ENCODE measurements around the gene ASPG.

The ASPG gene

GRCh38 chr14:104103446-104104075, 18.1 kb downstream of the ASPG start:
- TF ChIP-seq TAF1 (IDR thresholded peaks at IDR 0.05; ENCODE audit: borderline replicate concordance, insufficient read depth, low read length) (no peak), REST (IDR thresholded peaks at IDR 0.05; ENCODE audit: insufficient read depth in 1 of 2, low read depth in 2 of 2, low read length in 2 of 2) (no peak), SIN3A (IDR thresholded peaks at IDR 0.05; ENCODE audit: borderline replicate concordance, insufficient read depth, low read length) (no peak), FOXP2 (optimal IDR thresholded peaks at IDR 0.05; ENCODE audit: borderline replicate concordance, extremely low read depth, extremely low read length, insufficient read depth) (no peak), POLR2AphosphoS5 (IDR thresholded peaks at IDR 0.05; ENCODE audit: low read depth, low read length) (no peak)

GRCh38 chr14:104104076-104104901, 18.8 kb downstream of the ASPG start:
- TF ChIP-seq TAF1 (IDR thresholded peaks at IDR 0.05; ENCODE audit: borderline replicate concordance, insufficient read depth, low read length) (no peak), REST (IDR thresholded peaks at IDR 0.05; ENCODE audit: insufficient read depth in 1 of 2, low read depth in 2 of 2, low read length in 2 of 2) (no peak), FOXP2 (optimal IDR thresholded peaks at IDR 0.05; ENCODE audit: borderline replicate concordance, extremely low read depth, extremely low read length, insufficient read depth) (no peak), SIN3A (IDR thresholded peaks at IDR 0.05; ENCODE audit: borderline replicate concordance, insufficient read depth, low read length) (no peak), POLR2AphosphoS5 (IDR thresholded peaks at IDR 0.05; ENCODE audit: low read depth, low read length) (no peak)

- TF ChIP-seq TAF1 (IDR thresholded peaks at IDR 0.05; ENCODE audit: borderline replicate concordance, insufficient read depth, low read length) (no peak), FOXP2 (optimal IDR thresholded peaks at IDR 0.05; ENCODE audit: borderline replicate concordance, extremely low read depth, extremely low read length, insufficient read depth) (no peak), SIN3A (IDR thresholded peaks at IDR 0.05; ENCODE audit: borderline replicate concordance, insufficient read depth, low read length) (no peak), REST (IDR thresholded peaks at IDR 0.05; ENCODE audit: insufficient read depth in 1 of 2, low read depth in 2 of 2, low read length in 2 of 2) (no peak), POLR2AphosphoS5 (IDR thresholded peaks at IDR 0.05; ENCODE audit: low read depth, low read length) (no peak)
Observed at GRCh38 chr14:104105071-104105821, 19.7 kb downstream of the ASPG start.

- no peak for TF ChIP-seq TAF1 (IDR thresholded peaks at IDR 0.05; ENCODE audit: borderline replicate concordance, insufficient read depth, low read length)
- no peak for TF ChIP-seq SIN3A (IDR thresholded peaks at IDR 0.05; ENCODE audit: borderline replicate concordance, insufficient read depth, low read length)
- no peak for TF ChIP-seq POLR2AphosphoS5 (IDR thresholded peaks at IDR 0.05; ENCODE audit: low read depth, low read length)
- no peak for TF ChIP-seq REST (IDR thresholded peaks at IDR 0.05; ENCODE audit: insufficient read depth in 1 of 2, low read depth in 2 of 2, low read length in 2 of 2)
- TF ChIP-seq FOXP2 (optimal IDR thresholded peaks at IDR 0.05; ENCODE audit: borderline replicate concordance, extremely low read depth, extremely low read length, insufficient read depth) = no peak
Observed at GRCh38 chr14:104105822-104106470, 20.4 kb downstream of the ASPG start.

Measured in PFSK-1 (cell line).